Stomach smooth muscle (tissue), 2 donors: ENCODE measurements around the gene STAT3.

Source experiments
- H3K27ac ChIP-seq: one replicate; pipeline ENCODE4 v1.7.0; 2013; ENCODE audit warnings: mild to moderate bottlenecking, low read length, inconsistent platforms
- H3K27me3 ChIP-seq, 2 donors: one replicate each; pipeline ENCODE4 v1.7.0; 2013; ENCODE audit warnings: low read length in 2 of 2; ENCODE audit not compliant: insufficient read depth in 2 of 2, control insufficient read depth in 1 of 2
- H3K36me3 ChIP-seq, 2 donors: one replicate each; pipeline ENCODE4 v1.7.0; 2013; ENCODE audit warnings: low read length in 2 of 2; ENCODE audit not compliant: control insufficient read depth in 2 of 2, insufficient read depth in 2 of 2
- H3K4me1 ChIP-seq: one replicate; pipeline ENCODE4 v1.7.0; 2013; ENCODE audit warnings: low read length; ENCODE audit not compliant: control insufficient read depth, insufficient read depth
- H3K4me3 ChIP-seq, 2 donors: one replicate each; pipeline ENCODE4 v1.7.0; 2013; ENCODE audit warnings: low read length in 2 of 2
- H3K9ac ChIP-seq, 2 donors: one replicate each; pipeline ENCODE4 v1.7.0; 2013; ENCODE audit warnings: low read length in 2 of 2, mild to moderate bottlenecking in 1 of 2
- H3K9me3 ChIP-seq, 2 donors: one replicate each; pipeline ENCODE4 v1.7.0; 2013; ENCODE audit warnings: low read length in 2 of 2; ENCODE audit not compliant: control insufficient read depth in 2 of 2
- donor health status: healthy.
- donor health status: Pancreatic carcinoma.

Gene STAT3

GRCh38 chr17:42291129-42291528 is 97.1 kb downstream of the STAT3 start:
- Histone ChIP-seq H3K4me3 (no peak overlapping the region), H3K36me3 (peaks cover 5 to 21% of the 10 kb centered on the region in 2 donors), H3K9me3 (no peaks in the 10 kb centered on the region), H3K9ac (no peak overlapping the region), H3K4me1 (peaks cover 30% of the 10 kb centered on the region), H3K27me3 (no peaks in the 10 kb centered on the region), H3K27ac (no peak overlapping the region)

GRCh38 chr17:42290577-42290976 is 97.7 kb downstream of the STAT3 start:
- H3K36me3 ChIP-seq: peaks cover under 1 to 16% of the 10 kb centered on the region in 2 donors
- peaks cover 30% of the 10 kb centered on the region for H3K4me1 ChIP-seq
- H3K27me3 ChIP-seq: no peaks in the 10 kb centered on the region
- H3K9ac ChIP-seq: no peak overlapping the region
- no peak overlapping the region for H3K27ac ChIP-seq
- H3K9me3 ChIP-seq: no peaks in the 10 kb centered on the region
- no peak overlapping the region for H3K4me3 ChIP-seq

- Histone ChIP-seq H3K4me1 (peaks cover 30% of the 10 kb centered on the region), H3K36me3 (peaks cover 0 to 8% of the 10 kb centered on the region in 2 donors), H3K9me3 (no peaks in the 10 kb centered on the region), H3K4me3 (peak overlapping the region in 1 of 2 donors; percentile 79), H3K27me3 (no peaks in the 10 kb centered on the region), H3K27ac (no peak overlapping the region), H3K9ac (no peak overlapping the region)
Measured at GRCh38 chr17:42289611-42290181, 98.5 kb downstream of the STAT3 start.

GRCh38 chr17:42288803-42289610 is 99.2 kb downstream of the STAT3 start:
- Histone ChIP-seq H3K36me3 (peaks cover 0 to 4% of the 10 kb centered on the region in 2 donors), H3K4me1 (peaks cover 30% of the 10 kb centered on the region), H3K27ac (peak overlapping the region; percentile 93), H3K27me3 (no peaks in the 10 kb centered on the region), H3K9ac (peak overlapping the region; percentile 36 to 91), H3K4me3 (peak overlapping the region; percentile 79 to 85), H3K9me3 (no peaks in the 10 kb centered on the region)

GRCh38 chr17:42287977-42288802 is 100.1 kb downstream of the STAT3 start, which contains the start of gene STAT5A:
TSS of gene STAT5A (plus strand) at chr17:42288498. CDS start at chr17:42289412, 914 bp downstream.
- H3K27me3 ChIP-seq: no peaks in the 10 kb centered on the region
- H3K9me3 ChIP-seq: no peaks in the 10 kb centered on the region
- peaks cover 0 to 4% of the 10 kb centered on the region in 2 donors for H3K36me3 ChIP-seq
- H3K4me1 ChIP-seq: peaks cover 30% of the 10 kb centered on the region
- peak within 1 kb of the TSS; percentile 84 to 91 for H3K9ac ChIP-seq
- H3K4me3 ChIP-seq: peak within 1 kb of the TSS; percentile 79 to 85
- peak within 1 kb of the TSS; percentile 93 for H3K27ac ChIP-seq

GRCh38 chr17:42287305-42287976 is 100.8 kb downstream of the STAT3 start:
- H3K27me3 ChIP-seq: no peaks in the 10 kb centered on the region
- peak overlapping the region; percentile 84 to 91 for H3K9ac ChIP-seq
- H3K9me3 ChIP-seq: no peaks in the 10 kb centered on the region
- peak overlapping the region; percentile 79 to 85 for H3K4me3 ChIP-seq
- peaks cover 0 to 4% of the 10 kb centered on the region in 2 donors for H3K36me3 ChIP-seq
- H3K4me1 ChIP-seq: peaks cover 30% of the 10 kb centered on the region
- peak overlapping the region; percentile 93 for H3K27ac ChIP-seq

GRCh38 chr17:42286411-42287221 is 101.6 kb downstream of the STAT3 start:
- Histone ChIP-seq H3K9me3 (no peaks in the 10 kb centered on the region), H3K27me3 (no peaks in the 10 kb centered on the region), H3K4me3 (peak overlapping the region; percentile 79 to 85), H3K4me1 (peaks cover 30% of the 10 kb centered on the region), H3K36me3 (peaks cover 0 to 2% of the 10 kb centered on the region in 2 donors), H3K27ac (peak overlapping the region; percentile 93), H3K9ac (peak overlapping the region; percentile 84 to 91)

GRCh38 chr17:42285346-42286050 is 102.7 kb downstream of the STAT3 start:
- Histone ChIP-seq H3K4me1 (peaks cover 30% of the 10 kb centered on the region), H3K9ac (no peak overlapping the region), H3K27ac (peak overlapping the region; percentile 31)

GRCh38 chr17:42284566-42284965 is 103.7 kb downstream of the STAT3 start:
- peaks cover 30% of the 10 kb centered on the region for H3K4me1 ChIP-seq
- H3K27me3 ChIP-seq: no peaks in the 10 kb centered on the region
- H3K9ac ChIP-seq: no peak overlapping the region
- H3K27ac ChIP-seq: no peak overlapping the region
- no peak overlapping the region for H3K4me3 ChIP-seq
- no peaks in the 10 kb centered on the region for H3K9me3 ChIP-seq
- no peaks in the 10 kb centered on the region for H3K36me3 ChIP-seq

More at GRCh38 chr17:42285346-42286050, 102.7 kb downstream of the STAT3 start:
- Histone ChIP-seq H3K4me3 (no peak overlapping the region), H3K27me3 (no peaks in the 10 kb centered on the region), H3K9me3 (no peaks in the 10 kb centered on the region), H3K36me3 (no peaks in the 10 kb centered on the region)
